Coronary artery (tissue), 2 donors: ENCODE data around the gene SLC37A4.

Source experiments
- DNase-seq: peaks from one replicate; pipeline ENCODE4 v3.0.0-alpha.2; 2017; ENCODE audit warnings: low spot score
- H3K27ac ChIP-seq, 2 donors: fragments of 200-600 bp; sonication (generic); one replicate each; pipeline ENCODE4 v1.5.1; 2016 to 2019
- H3K4me3 ChIP-seq: fragments of 200-600 bp; sonication (generic); 2 replicates; pipeline ENCODE4 v1.5.1; 2016; ENCODE audit warnings: mild to moderate bottlenecking, moderate library complexity
- CTCF ChIP-seq: fragments of 200-600 bp; sonication (generic); IDR thresholded peaks from one replicate; pipeline ENCODE4 v1.5.1; 2019; ENCODE audit warnings: antibody characterized with exemption

The SLC37A4 gene

DNA sequence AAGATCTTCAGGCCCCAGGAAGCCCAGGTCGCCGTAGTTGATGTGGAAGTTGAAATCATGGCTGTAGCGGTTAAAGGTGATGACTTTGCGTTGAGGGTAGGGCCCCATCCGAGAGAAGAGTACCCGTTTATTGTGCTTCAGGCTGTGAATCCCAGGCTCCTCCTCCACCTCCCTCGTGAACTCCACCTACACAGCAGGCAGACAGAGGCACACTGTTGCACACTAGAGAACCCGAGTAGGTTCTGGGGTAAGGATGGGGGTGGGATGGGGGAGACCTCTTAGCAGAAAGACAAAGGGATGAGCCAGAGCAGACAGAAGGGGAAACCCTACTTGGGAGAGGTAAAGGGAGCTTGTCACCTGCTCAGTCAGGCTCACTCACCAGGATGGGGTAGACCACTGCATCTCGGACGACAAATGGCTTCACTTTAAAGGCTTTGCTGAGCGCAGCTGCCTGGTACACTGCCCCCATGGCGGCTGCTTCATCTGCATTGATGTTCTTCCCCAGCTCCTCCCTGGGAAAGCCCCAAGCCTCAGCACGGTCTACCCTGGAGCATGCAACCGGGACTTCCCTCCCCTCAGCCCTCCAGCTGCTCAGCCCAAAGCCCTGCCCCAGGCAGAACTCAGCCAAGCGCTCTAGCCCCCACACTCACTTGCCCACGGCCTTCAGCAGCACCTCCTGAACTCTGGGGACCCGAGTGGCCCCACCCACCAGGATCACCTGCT, 20.9 kb upstream of the SLC37A4 start:
- H3K27ac ChIP-seq, result no peak overlapping the region
- no peak for DNase-seq
- no peak for TF ChIP-seq CTCF
- H3K4me3 ChIP-seq, result no peak overlapping the region

GRCh38 chr11:119049081-119049480, 18.4 kb upstream of the SLC37A4 start:
- no peak for DNase-seq
- TF ChIP-seq CTCF, result no peak
- Histone ChIP-seq H3K27ac (no peak overlapping the region), H3K4me3 (no peak overlapping the region)

- H3K4me3 ChIP-seq, result no peak overlapping the region
- DNase-seq, result no peak
- no peak for TF ChIP-seq CTCF
Measured at GRCh38 chr11:119048644-119049043, 18.0 kb upstream of the SLC37A4 start.

DNA sequence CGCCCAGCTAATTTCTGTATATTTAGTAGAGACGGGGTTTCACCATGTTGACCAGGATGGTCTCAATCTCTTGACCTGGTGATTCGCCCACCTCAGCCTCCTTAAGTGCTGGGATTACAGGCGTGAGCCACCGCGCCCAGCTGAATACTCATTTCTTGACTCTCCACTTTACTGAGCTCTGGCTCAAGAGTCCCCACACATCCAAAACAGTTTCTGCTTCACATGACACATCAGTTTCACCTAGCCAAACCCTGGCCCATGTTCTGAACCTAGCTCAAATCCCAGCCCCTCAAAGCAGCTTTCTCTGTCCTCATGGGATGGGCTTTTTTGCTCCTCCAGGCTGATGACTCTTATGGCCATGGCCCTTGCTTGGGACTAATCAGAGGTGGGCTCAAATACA, 16.5 kb upstream of the SLC37A4 start:
- no peak for DNase-seq
- no peak overlapping the region for H3K4me3 ChIP-seq
- TF ChIP-seq CTCF, result no peak
- no peak overlapping the region for H3K27ac ChIP-seq

More at GRCh38 chr11:119048644-119049043, 18.0 kb upstream of the SLC37A4 start:
- H3K27ac ChIP-seq, result no peak overlapping the region

GRCh38 chr11:119046489-119046888, 15.8 kb upstream of the SLC37A4 start:
- DNase-seq, result no peak
- no peak overlapping the region for H3K27ac ChIP-seq
- H3K4me3 ChIP-seq, result no peak overlapping the region
- TF ChIP-seq CTCF, result no peak

DNA sequence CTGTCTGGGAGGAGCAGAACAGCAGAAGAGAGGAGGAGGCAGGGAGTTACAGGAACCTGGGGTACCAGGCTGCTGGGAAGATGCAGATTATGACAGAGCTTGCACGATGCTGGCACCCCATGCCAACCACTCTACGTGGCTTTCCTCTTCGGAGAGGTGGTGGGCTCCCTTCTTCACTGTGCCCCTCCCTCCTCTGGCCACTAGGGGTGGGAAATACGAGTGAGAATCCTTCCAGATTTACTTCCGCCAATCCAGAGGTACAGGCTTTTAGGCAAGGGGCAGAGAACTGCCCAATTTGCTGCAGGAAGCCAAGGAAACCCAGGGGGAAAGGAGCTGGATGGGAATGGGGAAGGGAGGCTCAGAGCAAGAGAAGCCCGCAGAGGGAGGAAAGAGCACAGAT, 14.0 kb upstream of the SLC37A4 start:
- no peak for DNase-seq
- TF ChIP-seq CTCF, result no peak
- Histone ChIP-seq H3K27ac (no peak overlapping the region), H3K4me3 (no peak overlapping the region)

DNA sequence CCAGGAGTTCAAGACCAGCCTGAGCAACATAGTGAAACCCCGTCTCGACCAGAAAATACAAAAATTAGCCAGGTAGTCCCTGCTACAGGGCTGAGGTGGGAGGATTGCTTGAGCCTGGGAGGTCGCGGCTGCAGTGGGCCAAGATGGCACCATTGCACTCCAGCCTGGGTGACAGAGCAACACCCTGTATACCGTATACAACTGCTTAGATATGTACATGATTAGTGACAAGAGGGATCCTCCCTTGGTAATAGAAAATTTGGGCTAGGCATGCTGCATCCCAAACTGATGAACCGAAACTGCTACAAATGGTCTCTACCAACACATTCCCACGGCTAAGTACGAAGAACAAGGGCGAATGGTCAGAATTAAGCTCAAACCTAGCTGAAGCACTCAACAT, 12.2 kb upstream of the SLC37A4 start:
- no peak overlapping the region for H3K27ac ChIP-seq
- DNase-seq, result no peak
- TF ChIP-seq CTCF, result no peak
- H3K4me3 ChIP-seq, result no peak overlapping the region
